AG04449 (cell line): ENCODE results near the gene TYMP.
"Not testable (repeated sequence)": the region's sequence is repeated elsewhere in the genome, so short reads cannot be mapped to it uniquely, and the experiment has no call there.

Experiments
- CTCF ChIA-PET: fragments of 350-600 bp; formaldehyde crosslinking; extraction: SDS; loops from one replicate; lab custom pipeline; 2021; ENCODE audit warnings: antibody characterized with exemption; lab: Yijun Ruan, JAX
- POLR2A ChIA-PET: fragments of 400-600, 350-600 bp; formaldehyde crosslinking; extraction: SDS; loops from one replicate; lab custom pipeline; 2020; ENCODE audit warnings: antibody characterized with exemption, inconsistent platforms; lab: Yijun Ruan, JAX
- DNase-seq: peaks from one replicate; pipeline ENCODE4 v3.0.0-alpha.2; 2010; ENCODE audit warnings: low read depth, low spot score
- H3K4me3 ChIP-seq: 2 replicates; pipeline ENCODE4 v1.5.1; 2011; ENCODE audit warnings: low read depth, mild to moderate bottlenecking, control low read depth, low read length
- TF ChIP-seq, protein P1 (sequence below): IDR thresholded peaks from one replicate; pipeline ENCODE4 v1.5.1; 2011; ENCODE audit warnings: mild to moderate bottlenecking, moderate library complexity, low read length, control low read depth, inconsistent platforms; ENCODE audit not compliant: insufficient read depth; ENCODE audit errors: missing control alignments

TYMP gene

DNA sequence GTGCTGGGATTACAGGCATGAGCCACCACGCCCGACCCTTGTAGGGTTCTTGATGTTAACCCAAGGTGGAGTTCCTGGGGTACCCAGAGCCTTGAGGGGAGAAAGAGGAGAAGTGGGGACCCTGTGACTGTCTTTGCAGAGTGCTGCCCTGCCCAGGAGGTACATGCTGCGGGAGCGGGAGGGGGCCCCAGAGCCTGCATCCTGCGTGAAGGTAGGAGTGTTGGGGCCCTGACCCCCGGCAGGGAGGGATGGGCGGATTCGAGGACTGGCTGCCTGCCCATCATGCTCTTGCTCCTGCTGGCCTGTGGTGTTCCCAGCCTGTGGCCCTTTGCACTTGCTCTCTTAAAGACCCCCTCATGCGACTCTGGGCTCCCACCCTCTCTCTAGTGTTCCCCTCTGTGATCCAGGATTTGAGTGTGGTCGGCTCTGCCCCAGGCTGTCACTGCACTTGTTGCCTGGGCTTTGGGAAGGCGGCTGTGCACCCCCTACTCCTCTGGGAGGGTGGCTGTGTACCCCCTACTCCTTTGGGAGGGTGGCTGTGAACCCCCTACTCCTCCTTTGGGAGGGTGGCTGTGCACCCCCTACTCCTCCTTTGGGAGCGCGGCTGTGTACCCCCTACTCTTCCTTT is 8.9 kb downstream of the TYMP start:
- CTCF ChIA-PET: no interaction called here
- no peak for DNase-seq
- TF ChIP-seq, protein P1, sequence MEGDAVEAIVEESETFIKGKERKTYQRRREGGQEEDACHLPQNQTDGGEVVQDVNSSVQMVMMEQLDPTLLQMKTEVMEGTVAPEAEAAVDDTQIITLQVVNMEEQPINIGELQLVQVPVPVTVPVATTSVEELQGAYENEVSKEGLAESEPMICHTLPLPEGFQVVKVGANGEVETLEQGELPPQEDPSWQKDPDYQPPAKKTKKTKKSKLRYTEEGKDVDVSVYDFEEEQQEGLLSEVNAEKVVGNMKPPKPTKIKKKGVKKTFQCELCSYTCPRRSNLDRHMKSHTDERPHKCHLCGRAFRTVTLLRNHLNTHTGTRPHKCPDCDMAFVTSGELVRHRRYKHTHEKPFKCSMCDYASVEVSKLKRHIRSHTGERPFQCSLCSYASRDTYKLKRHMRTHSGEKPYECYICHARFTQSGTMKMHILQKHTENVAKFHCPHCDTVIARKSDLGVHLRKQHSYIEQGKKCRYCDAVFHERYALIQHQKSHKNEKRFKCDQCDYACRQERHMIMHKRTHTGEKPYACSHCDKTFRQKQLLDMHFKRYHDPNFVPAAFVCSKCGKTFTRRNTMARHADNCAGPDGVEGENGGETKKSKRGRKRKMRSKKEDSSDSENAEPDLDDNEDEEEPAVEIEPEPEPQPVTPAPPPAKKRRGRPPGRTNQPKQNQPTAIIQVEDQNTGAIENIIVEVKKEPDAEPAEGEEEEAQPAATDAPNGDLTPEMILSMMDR: no peak
- H3K4me3 ChIP-seq: no peak overlapping the region
- POLR2A ChIA-PET: no interaction called here

DNA sequence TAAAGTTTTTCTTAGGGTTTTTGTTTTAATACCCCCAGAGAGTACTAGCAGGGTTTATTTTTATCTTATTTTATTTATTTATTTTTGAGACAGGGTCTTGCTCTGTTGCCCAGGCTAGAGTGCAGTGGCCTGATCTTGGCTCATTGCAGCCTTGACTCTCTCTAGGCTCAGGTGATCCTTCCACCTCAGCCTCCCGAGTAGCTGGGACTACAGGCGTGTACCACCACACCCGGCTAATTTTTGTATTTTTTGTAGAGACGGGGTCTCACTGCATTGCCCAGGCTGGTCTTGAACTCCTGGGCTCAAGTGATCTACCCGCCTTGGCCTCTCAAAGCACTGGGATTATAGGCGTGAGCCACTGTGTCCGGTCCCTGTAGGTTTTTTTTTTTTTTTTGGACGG is 9.6 kb downstream of the TYMP start:
- CTCF ChIA-PET: interaction anchor here (0.7 kb wide), 1 partner anchor 10 kb away, joined by 3 read pairs; no protein-coding TSS in a partner anchor
- DNase-seq, POLR2A ChIA-PET, H3K4me3 ChIP-seq: not testable (repeated sequence)

DNA sequence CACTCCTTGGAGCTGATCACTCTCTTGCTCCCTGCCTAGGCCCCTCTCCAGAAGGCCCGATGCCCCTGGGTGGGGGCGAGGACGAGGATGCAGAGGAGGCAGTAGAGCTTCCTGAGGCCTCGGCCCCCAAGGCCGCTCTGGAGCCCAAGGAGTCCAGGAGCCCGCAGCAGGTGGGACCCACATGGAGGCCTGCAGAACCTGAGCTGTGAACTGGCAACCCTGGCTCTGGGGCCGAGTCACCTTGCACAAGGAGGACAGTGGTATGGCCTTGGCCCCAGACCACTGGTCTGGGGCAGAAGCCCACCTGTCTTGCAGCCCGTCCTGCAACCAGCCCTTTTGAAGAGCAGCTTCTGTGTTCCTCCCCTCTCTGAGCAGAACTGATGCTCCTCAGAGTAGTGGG is 10.7 kb downstream of the TYMP start:
- H3K4me3 ChIP-seq: no peak overlapping the region
- ChIA-PET POLR2A (no interaction called here), CTCF (interaction anchor here (0.9 kb wide), 1 partner anchor 16 kb away, joined by 3 read pairs; no protein-coding TSS in a partner anchor)
- no peak for DNase-seq
- TF ChIP-seq, protein P1: no peak

DNA sequence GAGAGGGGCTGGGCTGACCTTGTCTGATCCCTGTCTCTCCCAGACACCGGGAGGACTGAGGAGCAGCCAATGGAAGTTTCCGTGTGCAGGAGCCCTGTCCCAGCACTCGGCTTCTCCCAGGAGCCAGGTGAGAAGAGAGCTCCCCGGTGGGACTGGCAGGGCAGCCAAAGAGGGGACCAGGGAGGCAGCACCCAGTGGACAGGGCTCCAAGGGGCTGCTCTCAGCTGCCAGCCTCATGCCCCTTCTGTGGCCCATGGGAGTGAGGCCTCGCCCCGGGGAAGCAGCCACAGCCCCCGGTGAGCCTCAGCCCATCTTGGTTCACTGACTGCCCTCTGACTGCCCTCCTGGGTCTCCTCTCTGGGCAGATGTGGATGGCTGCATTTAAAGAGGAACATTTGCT is 11.2 kb downstream of the TYMP start:
- no peak overlapping the region for H3K4me3 ChIP-seq
- POLR2A ChIA-PET: no interaction called here
- CTCF ChIA-PET: interaction anchor here (0.9 kb wide), 1 partner anchor 15 kb away, joined by 3 read pairs; no protein-coding TSS in a partner anchor
- TF ChIP-seq, protein P1: no peak
- no peak for DNase-seq

DNA sequence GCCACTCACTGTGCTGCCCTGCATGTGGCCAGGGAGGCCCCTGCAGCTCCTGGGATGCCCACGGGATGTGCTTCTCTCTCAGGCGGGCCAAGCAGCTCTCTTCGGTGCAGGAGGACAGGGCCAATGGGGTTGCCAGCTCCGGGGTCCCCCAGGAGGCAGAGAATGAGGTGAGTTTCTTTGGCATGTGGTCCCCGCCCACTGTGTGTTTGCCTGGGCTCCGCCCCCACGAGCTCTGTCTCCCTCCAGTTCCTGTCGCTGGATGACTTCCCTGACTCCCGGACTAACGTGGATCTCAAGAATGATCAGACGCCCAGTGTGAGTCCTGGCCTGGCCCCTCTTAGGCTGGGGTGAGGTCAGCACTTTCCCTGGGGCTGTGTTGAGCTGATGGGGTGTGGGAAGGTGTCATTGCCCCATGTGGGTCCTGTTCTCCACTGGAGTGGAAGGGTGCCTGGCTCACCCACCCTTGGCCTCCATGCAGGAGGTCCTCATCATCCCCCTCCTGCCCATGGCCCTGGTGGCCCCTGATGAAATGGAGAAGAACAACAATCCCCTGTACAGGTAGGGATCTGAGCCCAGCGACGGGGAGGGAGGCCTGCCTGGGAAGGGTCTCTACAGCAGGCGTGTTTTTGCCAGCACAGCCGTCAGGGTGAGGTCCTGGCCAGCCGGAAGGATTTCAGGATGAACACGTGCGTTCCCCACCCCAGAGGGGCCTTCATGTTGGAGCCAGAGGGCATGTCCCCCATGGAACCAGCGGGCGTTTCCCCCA is 12.1 kb downstream of the TYMP start:
- no peak for DNase-seq
- POLR2A ChIA-PET: no interaction called here
- TF ChIP-seq, protein P1: no peak
- no peak overlapping the region for H3K4me3 ChIP-seq
- CTCF ChIA-PET: interaction anchor here (1.0 kb wide), 1 partner anchor 8 kb away, joined by 4 read pairs; the partner anchor contains the start of gene SCO2

DNA sequence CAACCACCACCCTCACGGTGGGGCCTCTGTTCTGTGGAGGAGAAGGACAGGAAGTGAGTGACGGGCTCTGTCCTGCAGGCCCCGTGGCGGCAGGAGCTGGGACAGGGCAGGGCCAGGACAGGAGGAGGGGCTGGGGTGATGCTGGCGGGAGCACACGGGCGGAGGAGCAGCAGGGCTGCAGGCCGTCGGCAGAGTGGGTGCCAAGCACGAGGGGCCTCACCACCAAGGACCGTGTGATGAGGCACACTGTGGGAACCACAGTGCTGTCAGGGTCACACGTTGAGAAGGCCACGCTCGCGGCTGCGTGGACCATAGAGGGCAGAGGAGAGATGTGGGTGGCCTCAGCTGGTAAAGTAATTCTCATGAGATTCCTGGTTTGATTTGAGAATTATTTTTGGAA is 12.9 kb downstream of the TYMP start:
- POLR2A ChIA-PET: no interaction called here
- CTCF ChIA-PET: interaction anchor here (1.0 kb wide), 1 partner anchor 9 kb away, joined by 4 read pairs; the partner anchor contains the start of gene SCO2
- no peak for DNase-seq
- no peak overlapping the region for H3K4me3 ChIP-seq
- TF ChIP-seq, protein P1: no peak
